ENCODE data around the gene OPN1MW3. TPM values are rescaled to one million over a fixed set of nuclear protein-coding genes. Genes with fewer than 3 reads are reported as not detected.
"Not testable (repeated sequence)": the region's sequence is repeated elsewhere in the genome, so short reads cannot be mapped to it uniquely, and the experiment has no call there.

Gene OPN1MW3
- total and polyA plus RNA-seq, 5 donors from 2014 or later, result not detected

GRCh38 chrX:154284489-154285338, 27.3 kb downstream of the OPN1MW3 start:
- H3K4me1 ChIP-seq (ENCODE audit: control insufficient read depth, insufficient read depth, low read length, poor library complexity, severe bottlenecking); H3K4me1 Mint-ChIP-seq; H3K4me3 Mint-ChIP-seq; H3K27me3 ChIP-seq (ENCODE audit: control insufficient read depth, insufficient read depth, low read length); H3K27ac Mint-ChIP-seq; DNase-seq; H3K4me3 ChIP-seq (ENCODE audit: low read depth, low read length); H3K27ac ChIP-seq (ENCODE audit: insufficient read depth, low read length, poor library complexity, severe bottlenecking); H3K9me3 ChIP-seq (ENCODE audit: control insufficient read depth in 2 of 2, low read length in 2 of 2); H3K36me3 Mint-ChIP-seq; H3K27me3 Mint-ChIP-seq; H3K36me3 ChIP-seq (ENCODE audit: control insufficient read depth, insufficient read depth, low read length); H3K9me3 Mint-ChIP-seq: not testable (repeated sequence)
- peak; percentile 99 for ATAC-seq (ENCODE audit: low read depth in 2 of 2)

- not testable (repeated sequence) for H3K9me3 Mint-ChIP-seq, H3K27ac Mint-ChIP-seq
These were observed 29.0 kb downstream of the OPN1MW3 start for GRCh38 chrX:154286406-154286805.

GRCh38 chrX:154294791-154295574, 37.6 kb downstream of the OPN1MW3 start, which contains the start of gene TEX28:
TSS of gene TEX28 (minus strand) at chrX:154295124. CDS start at chrX:154292117, 3,007 bp downstream.
- ATAC-seq (ENCODE audit: low read depth in 2 of 2), result no peak
- no peaks in the 10 kb centered on the region for H3K4me1 ChIP-seq (ENCODE audit: control insufficient read depth, insufficient read depth, low read length, poor library complexity, severe bottlenecking)
- no peak within 1 kb of the TSS for H3K4me3 ChIP-seq (ENCODE audit: low read depth, low read length)
- Mint-ChIP-seq H3K27ac (peak within 1 kb of the TSS in 1 of 3 donors; percentile 46), H3K27me3 (no peaks in the 10 kb centered on the region), H3K36me3 (no peaks in the 10 kb centered on the region), H3K9me3 (no peaks in the 10 kb centered on the region), H3K4me1 (peaks cover 0 to 15% (median 4%) of the 10 kb centered on the region in 4 donors), H3K4me3 (no peak within 1 kb of the TSS)
- no peak for DNase-seq
- no peaks in the 10 kb centered on the region for H3K27me3 ChIP-seq (ENCODE audit: control insufficient read depth, insufficient read depth, low read length)
- H3K27ac ChIP-seq (ENCODE audit: insufficient read depth, low read length, poor library complexity, severe bottlenecking), result no peak within 1 kb of the TSS
- no peaks in the 10 kb centered on the region for H3K9me3 ChIP-seq (ENCODE audit: control insufficient read depth in 2 of 2, low read length in 2 of 2)
- H3K36me3 ChIP-seq (ENCODE audit: control insufficient read depth, insufficient read depth, low read length), result no peaks in the 10 kb centered on the region

More at GRCh38 chrX:154286406-154286805, 29.0 kb downstream of the OPN1MW3 start:
- not testable (repeated sequence) for DNase-seq; H3K9me3 ChIP-seq (ENCODE audit: control insufficient read depth in 2 of 2, low read length in 2 of 2); H3K36me3 Mint-ChIP-seq; H3K27me3 ChIP-seq (ENCODE audit: control insufficient read depth, insufficient read depth, low read length); H3K4me1 Mint-ChIP-seq; H3K27ac ChIP-seq (ENCODE audit: insufficient read depth, low read length, poor library complexity, severe bottlenecking); H3K36me3 ChIP-seq (ENCODE audit: control insufficient read depth, insufficient read depth, low read length); H3K4me3 Mint-ChIP-seq; H3K27me3 Mint-ChIP-seq; H3K4me1 ChIP-seq (ENCODE audit: control insufficient read depth, insufficient read depth, low read length, poor library complexity, severe bottlenecking); H3K4me3 ChIP-seq (ENCODE audit: low read depth, low read length); ATAC-seq (ENCODE audit: low read depth in 2 of 2)

GRCh38 chrX:154295664-154296310, 38.4 kb downstream of the OPN1MW3 start, which contains the start of gene TKTL1:
TSS of gene TKTL1 (plus strand) at chrX:154295795. CDS start at chrX:154295860, 65 bp downstream.
- Histone ChIP-seq H3K4me1 (ENCODE audit: control insufficient read depth, insufficient read depth, low read length, poor library complexity, severe bottlenecking) (no peaks in the 10 kb centered on the region), H3K4me3 (ENCODE audit: low read depth, low read length) (no peak within 1 kb of the TSS), H3K9me3 (ENCODE audit: control insufficient read depth in 2 of 2, low read length in 2 of 2) (no peaks in the 10 kb centered on the region), H3K27ac (ENCODE audit: insufficient read depth, low read length, poor library complexity, severe bottlenecking) (no peak within 1 kb of the TSS), H3K27me3 (ENCODE audit: control insufficient read depth, insufficient read depth, low read length) (no peaks in the 10 kb centered on the region), H3K36me3 (ENCODE audit: control insufficient read depth, insufficient read depth, low read length) (no peaks in the 10 kb centered on the region)
- peak within 1 kb of the TSS in 2 of 3 donors; percentile 46 to 69 for H3K27ac Mint-ChIP-seq
- no peaks in the 10 kb centered on the region for H3K27me3 Mint-ChIP-seq
- H3K4me1 Mint-ChIP-seq, result peaks cover 0 to 15% (median 5%) of the 10 kb centered on the region in 4 donors
- no peak for DNase-seq
- H3K9me3 Mint-ChIP-seq, result no peaks in the 10 kb centered on the region
- no peak within 1 kb of the TSS for H3K4me3 Mint-ChIP-seq
- no peak for ATAC-seq (ENCODE audit: low read depth in 2 of 2)
- H3K36me3 Mint-ChIP-seq, result no peaks in the 10 kb centered on the region

- no peak overlapping the region for H3K4me3 Mint-ChIP-seq
These were observed 39.3 kb downstream of the OPN1MW3 start for GRCh38 chrX:154296731-154297130.

GRCh38 chrX:154298312-154298711, 40.9 kb downstream of the OPN1MW3 start:
- Mint-ChIP-seq H3K4me1 (peaks cover 0 to 15% (median 5%) of the 10 kb centered on the region in 4 donors), H3K27me3 (no peaks in the 10 kb centered on the region), H3K9me3 (no peaks in the 10 kb centered on the region), H3K36me3 (no peaks in the 10 kb centered on the region), H3K4me3 (no peak overlapping the region), H3K27ac (peak overlapping the region in 2 of 3 donors; percentile 4 to 68)
- ATAC-seq (ENCODE audit: low read depth in 2 of 2) (peak in 1 of 2 donors; percentile 34), DNase-seq (no peak)
- Histone ChIP-seq H3K4me1 (ENCODE audit: control insufficient read depth, insufficient read depth, low read length, poor library complexity, severe bottlenecking) (no peaks in the 10 kb centered on the region), H3K9me3 (ENCODE audit: control insufficient read depth in 2 of 2, low read length in 2 of 2) (no peaks in the 10 kb centered on the region), H3K27me3 (ENCODE audit: control insufficient read depth, insufficient read depth, low read length) (no peaks in the 10 kb centered on the region), H3K4me3 (ENCODE audit: low read depth, low read length) (no peak overlapping the region), H3K36me3 (ENCODE audit: control insufficient read depth, insufficient read depth, low read length) (no peaks in the 10 kb centered on the region), H3K27ac (ENCODE audit: insufficient read depth, low read length, poor library complexity, severe bottlenecking) (no peak overlapping the region)

More at GRCh38 chrX:154296731-154297130, 39.3 kb downstream of the OPN1MW3 start:
- Mint-ChIP-seq H3K9me3 (no peaks in the 10 kb centered on the region), H3K27ac (peak overlapping the region in 1 of 3 donors; percentile 69), H3K4me1 (peaks cover 0 to 15% (median 5%) of the 10 kb centered on the region in 4 donors), H3K27me3 (no peaks in the 10 kb centered on the region), H3K36me3 (no peaks in the 10 kb centered on the region)
- ATAC-seq (ENCODE audit: low read depth in 2 of 2) (no peak), DNase-seq (no peak)
- Histone ChIP-seq H3K4me3 (ENCODE audit: low read depth, low read length) (no peak overlapping the region), H3K4me1 (ENCODE audit: control insufficient read depth, insufficient read depth, low read length, poor library complexity, severe bottlenecking) (no peaks in the 10 kb centered on the region), H3K36me3 (ENCODE audit: control insufficient read depth, insufficient read depth, low read length) (no peaks in the 10 kb centered on the region), H3K9me3 (ENCODE audit: control insufficient read depth in 2 of 2, low read length in 2 of 2) (no peaks in the 10 kb centered on the region), H3K27me3 (ENCODE audit: control insufficient read depth, insufficient read depth, low read length) (no peaks in the 10 kb centered on the region), H3K27ac (ENCODE audit: insufficient read depth, low read length, poor library complexity, severe bottlenecking) (no peak overlapping the region)

- H3K4me3 Mint-ChIP-seq, result no peak overlapping the region
- no peaks in the 10 kb centered on the region for H3K9me3 Mint-ChIP-seq
- Histone ChIP-seq H3K27ac (ENCODE audit: insufficient read depth, low read length, poor library complexity, severe bottlenecking) (no peak overlapping the region), H3K4me1 (ENCODE audit: control insufficient read depth, insufficient read depth, low read length, poor library complexity, severe bottlenecking) (no peaks in the 10 kb centered on the region), H3K36me3 (ENCODE audit: control insufficient read depth, insufficient read depth, low read length) (no peaks in the 10 kb centered on the region), H3K27me3 (ENCODE audit: control insufficient read depth, insufficient read depth, low read length) (no peaks in the 10 kb centered on the region), H3K4me3 (ENCODE audit: low read depth, low read length) (no peak overlapping the region), H3K9me3 (ENCODE audit: control insufficient read depth in 2 of 2, low read length in 2 of 2) (no peaks in the 10 kb centered on the region)
- H3K27ac Mint-ChIP-seq, result no peak overlapping the region
- H3K36me3 Mint-ChIP-seq, result no peaks in the 10 kb centered on the region
- H3K27me3 Mint-ChIP-seq, result no peaks in the 10 kb centered on the region
- peaks cover 0 to 17% (median 7%) of the 10 kb centered on the region in 4 donors for H3K4me1 Mint-ChIP-seq
- DNase-seq (no peak), ATAC-seq (ENCODE audit: low read depth in 2 of 2) (no peak)
These were observed 43.4 kb downstream of the OPN1MW3 start for GRCh38 chrX:154300816-154301215.

Measured in CD4-positive, CD25-positive, alpha-beta regulatory T cell (primary cell).